NCI-H1417 treated with DMSO at 0.1 percent for 48 hours (cell line): ENCODE results near the gene CFAP54.
"Not testable (repeated sequence)": the region's sequence is repeated elsewhere in the genome, so short reads cannot be mapped to it uniquely, and the experiment has no call there.

Experiments used
- DNase-seq: peaks from one replicate; lab custom pipeline; 2025; lab: John Stamatoyannopoulos, UW

Gene CFAP54

GRCh38 chr12:96516472-96517430, 27.4 kb downstream of the CFAP54 start:
- DNase-seq = no peak

- no peak for DNase-seq
Measured at GRCh38 chr12:96520767-96521166, 31.4 kb downstream of the CFAP54 start.

GRCh38 chr12:96521895-96522682, 32.7 kb downstream of the CFAP54 start:
- no peak for DNase-seq

- no peak for DNase-seq
Measured at GRCh38 chr12:96522690-96523089, 33.3 kb downstream of the CFAP54 start.

GRCh38 chr12:96526110-96526509, 36.7 kb downstream of the CFAP54 start:
- DNase-seq = no peak

- no peak for DNase-seq
Measured at GRCh38 chr12:96529912-96530311, 40.5 kb downstream of the CFAP54 start.

GRCh38 chr12:96534339-96534738, 45.0 kb downstream of the CFAP54 start:
- DNase-seq = no peak

- no peak for DNase-seq
Measured at GRCh38 chr12:96548384-96548783, 59.0 kb downstream of the CFAP54 start.

- DNase-seq = no peak
Measured at GRCh38 chr12:96549341-96549740, 60.0 kb downstream of the CFAP54 start.

GRCh38 chr12:96570579-96570978, 81.2 kb downstream of the CFAP54 start:
- no peak for DNase-seq

- DNase-seq = no peak
Measured at GRCh38 chr12:96571101-96571862, 81.9 kb downstream of the CFAP54 start.

GRCh38 chr12:96578526-96579125, 89.2 kb downstream of the CFAP54 start:
- peak; percentile 60 for DNase-seq

- DNase-seq = no peak
Measured at GRCh38 chr12:96585977-96586376, 96.6 kb downstream of the CFAP54 start.

- DNase-seq = no peak
Measured at GRCh38 chr12:96587691-96588090, 98.3 kb downstream of the CFAP54 start.

GRCh38 chr12:96590970-96591369, 101.6 kb downstream of the CFAP54 start:
- DNase-seq = no peak

- not testable (repeated sequence) for DNase-seq
Measured at GRCh38 chr12:96604374-96604773, 115.0 kb downstream of the CFAP54 start.

- DNase-seq = no peak
Measured at GRCh38 chr12:96605684-96606083, 116.3 kb downstream of the CFAP54 start.

- no peak for DNase-seq
Measured at GRCh38 chr12:96606134-96606533, 116.8 kb downstream of the CFAP54 start.

- DNase-seq = no peak
Measured at GRCh38 chr12:96606644-96607043, 117.3 kb downstream of the CFAP54 start.

GRCh38 chr12:96617178-96617577, 127.8 kb downstream of the CFAP54 start:
- DNase-seq = no peak

GRCh38 chr12:96623155-96623554, 133.8 kb downstream of the CFAP54 start:
- no peak for DNase-seq
